Measurements from ENCODE around the gene CNNM4. TPM values are rescaled to one million over a fixed set of nuclear protein-coding genes. Genes with fewer than 3 reads are reported as not detected.

CNNM4 gene
- total and polyA plus RNA-seq, 12 donors = 4.3 to 59.7 (median 32.5) TPM

- intact Hi-C loops (cut with DNase I) = no loop called here
- peaks cover 0 to 97% (median 13%) of the 10 kb centered on the region in 9 donors for H3K36me3 ChIP-seq
- no peak overlapping the region for H3K27ac ChIP-seq
- TF ChIP-seq, protein P1, sequence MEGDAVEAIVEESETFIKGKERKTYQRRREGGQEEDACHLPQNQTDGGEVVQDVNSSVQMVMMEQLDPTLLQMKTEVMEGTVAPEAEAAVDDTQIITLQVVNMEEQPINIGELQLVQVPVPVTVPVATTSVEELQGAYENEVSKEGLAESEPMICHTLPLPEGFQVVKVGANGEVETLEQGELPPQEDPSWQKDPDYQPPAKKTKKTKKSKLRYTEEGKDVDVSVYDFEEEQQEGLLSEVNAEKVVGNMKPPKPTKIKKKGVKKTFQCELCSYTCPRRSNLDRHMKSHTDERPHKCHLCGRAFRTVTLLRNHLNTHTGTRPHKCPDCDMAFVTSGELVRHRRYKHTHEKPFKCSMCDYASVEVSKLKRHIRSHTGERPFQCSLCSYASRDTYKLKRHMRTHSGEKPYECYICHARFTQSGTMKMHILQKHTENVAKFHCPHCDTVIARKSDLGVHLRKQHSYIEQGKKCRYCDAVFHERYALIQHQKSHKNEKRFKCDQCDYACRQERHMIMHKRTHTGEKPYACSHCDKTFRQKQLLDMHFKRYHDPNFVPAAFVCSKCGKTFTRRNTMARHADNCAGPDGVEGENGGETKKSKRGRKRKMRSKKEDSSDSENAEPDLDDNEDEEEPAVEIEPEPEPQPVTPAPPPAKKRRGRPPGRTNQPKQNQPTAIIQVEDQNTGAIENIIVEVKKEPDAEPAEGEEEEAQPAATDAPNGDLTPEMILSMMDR (IDR thresholded peaks at IDR 0.05) = no peak
- H3K9me3 ChIP-seq = no peaks in the 10 kb centered on the region
- peaks cover 3 to 51% (median 21%) of the 10 kb centered on the region in 9 donors for H3K4me1 ChIP-seq
- no peaks in the 10 kb centered on the region for H3K27me3 ChIP-seq
- WGBS, 2 donors = 85 to 94% methylated on average over 4 of the region's 4 CpGs
- DNase-seq = no peak
- no peak overlapping the region for H3K4me3 ChIP-seq
- no peak for ATAC-seq
Measured at GRCh38 chr2:96835830-96836229, 75.1 kb downstream of the CNNM4 start.

DNA sequence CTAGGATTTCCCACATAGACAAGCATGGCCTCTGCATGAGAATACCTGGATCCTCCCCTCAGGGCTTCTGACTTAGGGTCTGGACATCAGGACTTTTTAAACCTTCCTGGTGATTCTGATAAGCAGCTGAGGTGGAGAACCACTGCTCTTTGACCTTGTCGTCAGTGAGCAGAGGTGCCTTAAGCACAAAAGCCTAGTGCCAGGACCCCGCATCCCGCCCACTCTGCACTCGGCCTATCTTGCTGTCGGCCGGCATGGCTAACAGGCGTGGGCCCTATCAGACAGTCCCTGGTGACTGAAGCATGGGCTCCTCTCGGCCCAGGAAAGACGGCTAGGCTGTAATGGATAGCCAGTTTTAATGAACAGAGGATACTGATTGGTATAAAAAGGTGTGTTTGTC is 76.9 kb downstream of the CNNM4 start:
- H3K27me3 ChIP-seq = no peaks in the 10 kb centered on the region
- H3K4me3 ChIP-seq = no peak overlapping the region
- no peak overlapping the region for H3K27ac ChIP-seq
- TF ChIP-seq, protein P1 (IDR thresholded peaks at IDR 0.05) = no peak
- ATAC-seq = no peak
- 86 to 89% methylated on average over 9 of the region's 9 CpGs for WGBS, 2 donors
- DNase-seq = no peak
- peaks cover 0 to 83% (median 7%) of the 10 kb centered on the region in 9 donors for H3K36me3 ChIP-seq
- peaks cover 3 to 42% (median 21%) of the 10 kb centered on the region in 9 donors for H3K4me1 ChIP-seq
- no peaks in the 10 kb centered on the region for H3K9me3 ChIP-seq
- intact Hi-C loops (cut with DNase I) = no loop called here

- DNase-seq (no peak), ATAC-seq (peak in 1 of 8 donors; percentile 5)
- H3K36me3 ChIP-seq = peaks cover 0 to 72% (median 0%) of the 10 kb centered on the region in 9 donors
- H3K27me3 ChIP-seq = no peaks in the 10 kb centered on the region
- peaks cover 0 to 45% (median 14%) of the 10 kb centered on the region in 9 donors for H3K4me1 ChIP-seq
- 88 to 90% methylated on average over 23 of the region's 23 CpGs for WGBS, 2 donors
- TF ChIP-seq, protein P1 (IDR thresholded peaks at IDR 0.05) = no peak
- intact Hi-C loops (cut with DNase I) = no loop called here
- H3K27ac ChIP-seq = no peak overlapping the region
- H3K9me3 ChIP-seq = no peaks in the 10 kb centered on the region
- H3K4me3 ChIP-seq = no peak overlapping the region
Measured at GRCh38 chr2:96838345-96839292, 77.9 kb downstream of the CNNM4 start.

DNA sequence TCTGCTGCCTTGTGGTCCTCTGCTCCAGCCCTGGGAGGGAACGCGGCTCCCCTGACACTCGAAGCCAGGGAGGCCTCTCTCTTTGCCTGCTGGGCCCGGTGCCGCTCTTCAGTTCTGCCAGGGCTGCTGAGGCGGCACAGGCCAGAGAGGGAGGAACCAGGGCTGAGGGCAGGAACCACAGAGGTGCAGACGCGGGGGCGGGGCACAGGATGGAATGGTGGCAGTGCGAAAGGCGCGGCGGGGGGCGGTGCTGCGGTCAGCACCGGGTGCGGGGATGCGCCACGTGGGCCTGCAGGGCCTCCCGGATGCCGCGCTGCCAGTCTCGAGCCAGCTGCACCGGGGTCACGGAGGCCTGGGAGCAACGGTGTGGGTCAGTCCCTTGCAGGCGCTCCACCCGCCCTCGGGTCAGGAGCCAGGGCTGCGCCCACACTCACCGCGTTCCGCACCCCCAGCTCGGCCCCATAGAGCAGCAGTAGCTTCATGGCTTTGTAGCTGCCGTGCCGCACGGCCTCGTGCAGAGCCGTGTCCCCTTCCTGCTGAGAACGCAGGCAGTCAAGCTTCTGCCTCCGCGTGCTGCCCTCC is 78.7 kb downstream of the CNNM4 start:
- no peak overlapping the region for H3K27ac ChIP-seq
- H3K9me3 ChIP-seq = no peaks in the 10 kb centered on the region
- ATAC-seq (peak in 3 of 8 donors; percentile 16 to 35 (median 28)), DNase-seq (peak in 1 of 2 donors; percentile 57)
- peaks cover 0 to 65% (median 0%) of the 10 kb centered on the region in 9 donors for H3K36me3 ChIP-seq
- WGBS, 2 donors = 44 to 54% methylated on average over 40 to 42 of the region's 42 CpGs
- H3K27me3 ChIP-seq = no peaks in the 10 kb centered on the region
- TF ChIP-seq, protein P1 (IDR thresholded peaks at IDR 0.05) = no peak
- peak overlapping the region in 1 of 10 donors; percentile 18 for H3K4me3 ChIP-seq
- peaks cover 0 to 51% (median 14%) of the 10 kb centered on the region in 9 donors for H3K4me1 ChIP-seq
- intact Hi-C loops (cut with DNase I) = no loop called here

Data from heart right ventricle (tissue), 16 donors.